Stimulated activated CD8-positive, alpha-beta memory T cell treated with anti-CD3 and anti-CD28 coated beads, Interleukin-7, amount 100 ng/mL, for 1 hour (primary cell): ENCODE results near the gene SLC35G6.
"Not testable (repeated sequence)": the region's sequence is repeated elsewhere in the genome, so short reads cannot be mapped to it uniquely, and the experiment has no call there.

Experiments
- DNase-seq, 2 donors: peaks; one replicate each; pipeline ENCODE4 v3.0.0-alpha.2; 2020; ENCODE audit warnings: low read depth in 2 of 2

SLC35G6 gene

GRCh38 chr17:7478276-7479212 is 2.7 kb upstream of the SLC35G6 start:
- DNase-seq = no peak

GRCh38 chr17:7479213-7480088 is 1.8 kb upstream of the SLC35G6 start, which contains the start of gene ZBTB4:
TSS of gene ZBTB4 (minus strand) at chr17:7479631. CDS start at chr17:7466801, 12,830 bp downstream.
- peak; percentile 49 for DNase-seq

GRCh38 chr17:7480089-7480384 is 1.2 kb upstream of the SLC35G6 start:
- DNase-seq = no peak

GRCh38 chr17:7481842-7482741 is 846 bp downstream of the SLC35G6 start:
- not testable (repeated sequence) for DNase-seq

GRCh38 chr17:7482742-7483088 is 1.5 kb downstream of the SLC35G6 start:
- DNase-seq = not testable (repeated sequence)

GRCh38 chr17:7483255-7484066 is 2.2 kb downstream of the SLC35G6 start:
- peak; percentile 84 to 88 for DNase-seq

GRCh38 chr17:7484067-7484918 is 3.0 kb downstream of the SLC35G6 start, which contains the start of gene POLR2A:
TSS of gene POLR2A (plus strand) at chr17:7484366.
- peak; percentile 98 to 99 for DNase-seq

GRCh38 chr17:7484919-7485377 is 3.7 kb downstream of the SLC35G6 start:
- DNase-seq = no peak

GRCh38 chr17:7486181-7486580 is 4.9 kb downstream of the SLC35G6 start:
- no peak for DNase-seq

GRCh38 chr17:7490144-7490543 is 8.9 kb downstream of the SLC35G6 start:
- no peak for DNase-seq

GRCh38 chr17:7491583-7491982 is 10.3 kb downstream of the SLC35G6 start:
- DNase-seq = no peak

GRCh38 chr17:7493941-7494340 is 12.7 kb downstream of the SLC35G6 start:
- DNase-seq = no peak

- no peak for DNase-seq
Observed at GRCh38 chr17:7495906-7496434, 14.7 kb downstream of the SLC35G6 start.

GRCh38 chr17:7496470-7497183 is 15.4 kb downstream of the SLC35G6 start:
- DNase-seq = no peak

- no peak for DNase-seq
Observed at GRCh38 chr17:7497228-7497627, 16.0 kb downstream of the SLC35G6 start.

GRCh38 chr17:7497636-7498035 is 16.4 kb downstream of the SLC35G6 start:
- DNase-seq = no peak

- no peak for DNase-seq
Observed at GRCh38 chr17:7499161-7499560, 17.9 kb downstream of the SLC35G6 start.

- no peak for DNase-seq
Observed at GRCh38 chr17:7501729-7502128, 20.5 kb downstream of the SLC35G6 start.
